SK-N-SH (cell line): ENCODE data around the gene CSNK1D.

ENCODE experiments used
- CTCF ChIP-seq: fragments of 200-600 bp; sonication (generic); IDR thresholded peaks from 2 replicates; pipeline ENCODE4 v1.6.1; 2017; ENCODE audit warnings: antibody characterized with exemption, mild to moderate bottlenecking, moderate library complexity
- JUND ChIP-seq: IDR thresholded peaks from 2 replicates; pipeline ENCODE4 v1.4.0; 2012
- MAX ChIP-seq: IDR thresholded peaks from 2 replicates; pipeline ENCODE4 v1.4.0; 2012; ENCODE audit warnings: low read depth
- NFIC ChIP-seq: IDR thresholded peaks from 2 replicates; pipeline ENCODE4 v1.4.0; 2012; ENCODE audit warnings: borderline replicate concordance
- POLR2AphosphoS5 ChIP-seq: IDR thresholded peaks from 2 replicates; pipeline ENCODE4 v1.6.1; 2012; ENCODE audit warnings: low read depth, low read length
- RAD21 ChIP-seq: IDR thresholded peaks from 2 replicates; pipeline ENCODE4 v1.6.1; 2012; ENCODE audit warnings: mild to moderate bottlenecking, low read length
- SIN3A ChIP-seq: IDR thresholded peaks from 2 replicates; pipeline ENCODE4 v1.6.1; 2012; ENCODE audit warnings: low read depth, mild to moderate bottlenecking, low read length, moderate library complexity, borderline replicate concordance
- USF2 ChIP-seq: fragments of 150-350 bp; IDR thresholded peaks from 2 replicates; pipeline ENCODE4 v1.6.1; 2017; ENCODE audit warnings: antibody characterized with exemption, low read length, low read depth, borderline replicate concordance
- YY1 ChIP-seq: IDR thresholded peaks from 2 replicates; pipeline ENCODE4 v1.4.0; 2012; ENCODE audit warnings: low read depth, mild to moderate bottlenecking

GRCh38 chr17:82230609-82231311 lies 42.7 kb downstream of the CSNK1D start:
- no peak for TF ChIP-seq CTCF
- no peak for TF ChIP-seq SIN3A
- no peak for TF ChIP-seq YY1
- TF ChIP-seq POLR2AphosphoS5, result no peak
- no peak for TF ChIP-seq RAD21
- TF ChIP-seq USF2, result no peak
- TF ChIP-seq MAX, result no peak
- TF ChIP-seq JUND, result no peak
- TF ChIP-seq NFIC, result no peak
